ENCODE data around the gene INSR.

The INSR gene

DNA sequence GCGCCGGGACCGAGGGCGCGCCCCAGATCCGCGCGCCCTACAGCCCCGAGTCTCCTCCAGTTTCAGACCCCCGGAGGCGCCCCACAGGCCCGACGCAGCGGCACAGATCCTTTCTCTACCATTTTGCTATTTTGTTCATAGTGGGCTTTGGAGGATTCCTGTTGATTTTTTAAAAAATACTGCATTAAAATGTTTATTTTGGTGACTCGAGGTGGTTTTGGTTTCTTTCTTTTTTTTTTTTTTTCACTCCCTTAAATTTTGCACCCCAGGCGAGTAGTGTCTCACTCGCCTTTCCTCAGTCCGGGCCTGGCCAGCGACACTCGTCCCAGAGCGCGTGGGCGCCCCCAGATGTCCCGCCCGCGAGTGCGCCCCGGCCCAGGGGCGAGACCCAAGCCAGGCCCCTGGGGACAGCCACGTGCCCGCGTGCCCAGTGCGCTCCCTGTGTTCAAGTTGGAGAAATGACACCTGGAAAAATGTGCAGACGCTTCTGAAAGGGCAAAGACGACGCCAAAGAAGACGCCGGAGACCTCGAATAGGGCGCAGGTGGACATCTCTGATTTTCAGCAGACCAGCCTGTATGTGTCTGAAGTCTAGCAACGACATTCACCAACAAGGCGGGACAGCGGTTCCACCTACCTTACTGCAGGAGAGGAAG, 471 bp upstream of the INSR start:
- DNase-seq, result no peak

DNA sequence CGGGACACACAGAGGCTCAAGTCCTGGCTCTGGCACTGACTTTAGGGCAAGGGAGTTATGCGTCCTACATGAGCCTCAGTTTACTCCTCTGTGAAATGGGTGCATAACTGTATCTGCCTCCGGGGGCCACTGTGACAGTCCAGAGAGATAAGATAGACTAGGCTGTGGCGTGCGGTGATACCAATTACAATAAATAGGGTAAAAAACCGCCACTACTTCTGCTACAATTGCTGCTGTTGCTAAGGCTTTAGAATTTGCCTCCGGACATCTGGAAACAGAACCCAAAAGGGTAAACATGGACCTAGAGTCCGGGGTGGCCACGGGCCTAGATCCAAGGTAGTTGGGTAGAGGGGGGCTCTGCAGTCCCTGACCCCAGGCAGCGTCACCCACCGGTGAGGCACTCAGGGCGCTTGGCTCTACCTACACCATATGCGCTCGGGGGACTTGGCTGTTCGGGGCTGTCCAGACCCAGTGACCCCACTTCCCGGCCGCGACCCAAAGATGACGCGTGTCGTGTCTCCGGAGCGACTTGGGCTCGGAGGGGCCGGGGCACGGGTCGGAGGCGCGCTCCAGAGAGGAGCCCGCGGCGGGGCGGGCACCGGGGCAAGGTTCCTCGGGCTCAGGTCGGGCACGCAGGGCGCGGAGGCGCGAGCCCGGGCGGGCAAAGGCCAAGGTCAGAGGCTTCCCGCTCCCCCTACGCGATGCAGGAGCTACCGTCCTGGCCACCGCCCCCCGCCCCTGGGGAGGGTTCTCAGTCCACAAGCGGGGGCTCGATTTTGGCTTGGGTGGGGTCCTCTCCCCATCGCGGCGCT, 1.1 kb downstream of the INSR start:
- no peak for DNase-seq

DNA sequence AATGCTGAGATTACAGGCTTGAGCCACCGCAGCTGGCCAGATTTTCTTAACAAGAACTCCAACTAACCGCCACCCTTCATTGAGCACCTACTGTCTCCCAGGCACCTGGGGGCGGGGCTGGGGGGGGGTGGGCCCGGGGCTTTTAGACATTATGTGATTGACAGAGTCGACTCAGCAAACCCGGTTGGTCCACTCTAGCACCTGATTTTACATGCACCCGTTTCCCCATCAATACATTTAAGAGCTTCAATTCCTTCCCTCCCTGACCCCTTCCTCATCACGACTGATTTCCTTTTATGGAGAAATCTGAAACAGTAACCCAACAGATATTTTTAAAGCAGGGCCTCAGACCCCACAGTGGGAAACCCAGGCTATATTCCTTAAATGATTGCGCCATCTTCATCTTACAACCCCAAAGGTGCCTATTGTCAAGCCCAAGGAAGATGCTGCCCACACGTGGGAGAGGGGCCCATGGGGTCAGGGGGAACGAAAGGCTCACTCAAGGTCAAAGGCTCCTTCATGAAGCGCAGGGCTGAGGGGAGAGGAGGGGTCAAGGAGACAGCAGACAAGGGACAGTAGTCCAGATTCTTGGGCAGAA, 1.8 kb downstream of the INSR start:
- no peak for DNase-seq

DNA sequence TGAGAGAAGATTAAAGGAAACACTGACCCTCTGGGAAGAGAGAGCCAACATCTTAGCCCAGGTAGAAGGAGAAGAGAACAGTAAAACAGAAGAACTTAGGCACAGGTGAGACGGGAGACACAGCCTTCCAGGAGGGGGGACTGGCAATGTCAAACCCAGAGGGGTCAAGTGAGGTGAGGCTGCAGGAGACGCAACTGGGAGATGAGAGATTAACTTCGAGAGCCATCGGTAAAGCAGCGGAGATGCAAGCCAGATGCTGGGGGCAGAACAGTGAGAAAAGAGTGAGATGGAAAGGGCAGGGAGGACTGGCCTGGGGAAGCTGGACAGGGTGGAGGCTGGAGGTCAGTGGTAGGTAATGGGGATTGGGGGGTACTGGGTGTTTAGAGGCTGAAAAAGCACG, 5.2 kb downstream of the INSR start:
- no peak for DNase-seq

DNA sequence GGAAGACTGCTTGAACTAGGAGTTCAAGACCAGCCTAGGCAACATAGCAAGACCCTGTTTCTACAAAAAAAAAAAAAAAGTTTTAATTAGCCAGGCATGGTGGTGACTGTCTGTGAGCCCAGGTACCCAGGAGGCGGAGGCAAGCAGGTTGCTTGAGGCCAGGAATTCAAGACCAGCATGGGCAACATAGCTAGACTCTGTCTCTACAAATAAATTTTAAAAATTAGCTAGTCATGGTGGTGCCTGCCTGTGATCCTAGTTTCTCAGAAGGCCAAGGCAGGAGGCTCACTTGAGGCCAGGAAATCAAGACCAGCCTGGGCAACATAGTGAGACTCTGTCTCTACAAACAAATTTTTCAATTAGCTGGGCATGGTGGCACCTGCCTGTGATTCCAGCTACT, 6.1 kb downstream of the INSR start:
- no peak for DNase-seq

DNA sequence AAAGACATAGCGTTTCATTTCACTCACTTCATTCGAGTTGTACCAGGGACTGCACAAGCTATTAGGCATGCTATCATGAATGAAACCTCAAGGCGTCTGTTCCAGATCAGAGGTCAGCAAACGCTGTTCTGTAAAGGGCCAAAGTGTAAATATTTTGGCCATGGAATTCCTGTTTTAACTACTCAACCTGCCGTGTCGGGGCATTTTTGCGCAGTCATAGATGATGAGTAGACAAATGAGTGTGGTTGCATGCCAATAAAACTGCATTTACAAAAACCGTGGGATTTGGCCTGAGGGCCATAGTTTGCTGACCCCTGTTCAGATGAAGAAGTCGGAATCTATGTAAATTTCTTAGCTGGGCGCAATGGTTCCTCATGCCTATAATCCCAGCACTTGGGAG, 6.5 kb downstream of the INSR start:
- DNase-seq, result no peak

DNA sequence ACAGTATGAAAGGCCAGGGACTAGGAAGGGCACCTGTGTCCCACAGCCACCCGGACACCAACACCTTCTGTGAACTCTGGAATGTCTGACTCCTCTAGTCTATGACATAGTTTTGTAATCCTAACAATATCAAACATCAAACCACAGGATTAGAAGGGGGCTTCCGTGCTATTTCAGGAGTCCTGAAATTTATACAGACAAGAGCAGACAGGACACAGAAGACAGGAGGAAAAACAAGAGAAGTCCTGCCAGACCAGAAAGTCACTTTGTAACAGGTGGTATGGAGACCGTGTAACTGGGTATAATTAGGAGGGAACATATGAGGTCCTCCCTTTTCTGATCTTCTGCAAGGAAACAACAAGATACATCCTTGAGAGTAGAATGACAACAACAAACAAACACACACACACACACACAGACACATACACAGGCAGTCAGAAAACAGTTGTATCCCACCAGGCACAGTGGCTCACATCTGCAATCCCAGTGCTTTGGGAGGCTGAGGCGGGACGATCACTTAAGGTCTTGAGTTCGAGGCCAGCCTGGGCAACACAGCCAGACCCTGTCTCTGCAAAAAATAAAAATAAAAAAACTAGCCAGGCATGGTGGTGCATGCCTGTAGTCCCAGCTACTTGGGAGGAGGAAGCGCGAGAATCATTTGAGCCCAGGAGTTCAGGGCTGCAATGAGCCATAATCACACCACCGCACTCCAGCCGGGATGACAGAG, 13.1 kb downstream of the INSR start:
- DNase-seq, result no peak

DNA sequence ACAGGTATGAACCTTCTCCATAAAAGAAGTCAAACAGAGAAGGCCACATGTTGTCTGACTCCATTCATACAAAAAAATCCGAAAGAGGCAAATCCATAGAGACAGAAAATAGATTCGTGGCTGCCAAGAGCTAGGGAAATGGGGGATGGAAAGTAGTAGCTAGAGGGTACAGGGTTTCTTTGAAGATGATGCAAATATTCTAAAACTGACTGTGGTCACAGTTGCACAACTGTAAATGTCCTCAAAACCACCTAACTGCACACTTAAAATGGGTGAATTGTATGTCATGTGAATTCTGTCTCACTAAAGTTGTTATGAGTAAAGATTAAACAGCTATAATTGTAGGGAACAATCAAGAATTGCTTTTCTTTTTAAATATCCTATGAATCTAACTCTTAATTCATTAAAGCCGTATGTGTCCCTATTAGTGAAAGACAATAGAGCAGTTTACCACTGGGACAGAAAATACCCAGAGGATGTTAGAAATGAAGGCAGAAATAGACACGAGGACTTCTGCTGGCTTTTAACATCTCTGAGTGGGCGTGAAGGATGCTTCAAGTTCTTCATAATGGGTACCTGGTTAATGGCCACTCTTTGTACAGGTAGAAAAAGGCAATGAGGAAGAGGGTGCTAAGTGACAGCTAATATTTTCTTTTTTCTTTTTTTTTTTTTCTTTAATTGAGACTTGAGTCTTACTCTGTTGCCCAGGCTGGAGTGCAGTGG, 21.2 kb downstream of the INSR start:
- DNase-seq, result no peak

DNA sequence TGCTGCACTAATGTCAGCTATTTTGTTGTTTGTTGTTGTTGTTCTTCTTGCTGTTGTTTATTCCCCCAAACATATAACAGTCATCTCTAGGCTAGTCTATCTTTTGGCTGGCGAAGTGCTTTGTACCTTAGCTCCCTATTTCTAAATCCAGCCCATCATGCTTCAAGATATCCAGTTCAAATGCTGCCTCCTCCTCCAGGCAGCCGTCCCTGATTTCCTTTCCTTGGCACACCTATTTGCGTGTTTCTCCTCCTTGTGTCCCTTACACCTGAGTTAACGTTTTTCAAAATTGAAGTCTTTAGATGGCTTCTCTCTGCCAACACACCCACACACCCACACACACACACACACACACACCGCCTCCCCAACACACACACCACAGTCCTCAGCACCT, 25.5 kb downstream of the INSR start:
- DNase-seq, result no peak

DNA sequence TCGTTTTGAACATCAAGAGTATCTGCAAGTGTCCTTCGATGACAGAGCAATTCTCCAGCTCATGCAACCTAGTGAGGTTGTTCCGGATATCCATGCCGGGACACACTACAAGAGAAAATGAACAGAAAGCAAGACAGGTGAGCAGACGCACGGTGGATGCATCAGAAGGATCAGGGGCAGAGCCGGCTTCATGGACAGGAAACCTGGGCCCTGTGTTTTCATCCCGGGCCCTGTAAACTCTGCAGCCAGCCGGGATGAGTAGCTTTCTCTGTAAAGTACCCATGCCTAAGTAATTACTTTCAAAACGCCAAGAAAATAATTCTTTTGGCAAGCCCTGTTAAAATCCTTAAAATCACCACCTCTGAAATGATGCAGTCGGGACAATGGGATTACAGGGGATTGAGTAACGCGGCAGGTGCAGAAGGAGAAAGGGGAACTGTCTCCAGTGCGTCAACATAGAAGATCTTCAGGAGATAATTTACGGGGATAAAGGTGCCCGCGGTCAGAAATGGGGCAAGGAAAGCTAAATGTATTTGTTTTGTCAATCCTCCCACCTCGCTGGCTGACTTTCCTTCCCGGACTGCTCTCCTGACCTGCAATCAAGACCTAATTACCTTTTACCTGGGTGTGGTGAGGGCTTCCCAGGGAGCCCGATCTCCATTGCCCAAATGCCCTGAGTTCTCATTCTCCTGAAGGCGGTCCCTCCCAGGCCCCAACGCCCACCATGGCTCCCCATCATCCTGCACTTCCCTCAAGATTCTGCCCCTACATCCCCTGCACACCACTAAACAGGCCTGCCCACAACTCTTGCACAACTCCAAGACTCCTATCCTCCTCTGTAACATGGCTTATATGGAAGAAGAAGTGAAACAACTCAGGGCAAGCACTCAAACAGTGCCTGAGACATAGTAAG, 26.2 kb downstream of the INSR start:
- DNase-seq, result no peak

DNA sequence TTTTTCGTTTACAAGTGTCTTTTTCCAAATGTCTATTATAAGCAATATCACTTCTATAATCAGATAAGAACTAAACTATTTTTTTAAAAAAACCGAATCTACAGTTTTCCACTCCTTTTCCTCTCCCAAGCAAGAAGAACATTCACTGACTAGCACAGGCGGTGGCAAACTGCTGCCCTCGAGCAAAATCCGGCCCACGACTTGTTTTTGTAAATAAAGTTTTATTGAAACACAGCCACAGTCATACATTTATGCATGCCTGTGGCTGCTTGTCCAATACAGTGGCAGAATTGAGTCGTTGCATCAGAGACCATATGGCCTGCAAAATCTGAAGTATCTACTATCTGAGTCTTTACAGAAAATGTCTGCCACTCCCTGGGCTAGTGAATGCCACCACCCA, 27.4 kb downstream of the INSR start:
- DNase-seq, result no peak

DNA sequence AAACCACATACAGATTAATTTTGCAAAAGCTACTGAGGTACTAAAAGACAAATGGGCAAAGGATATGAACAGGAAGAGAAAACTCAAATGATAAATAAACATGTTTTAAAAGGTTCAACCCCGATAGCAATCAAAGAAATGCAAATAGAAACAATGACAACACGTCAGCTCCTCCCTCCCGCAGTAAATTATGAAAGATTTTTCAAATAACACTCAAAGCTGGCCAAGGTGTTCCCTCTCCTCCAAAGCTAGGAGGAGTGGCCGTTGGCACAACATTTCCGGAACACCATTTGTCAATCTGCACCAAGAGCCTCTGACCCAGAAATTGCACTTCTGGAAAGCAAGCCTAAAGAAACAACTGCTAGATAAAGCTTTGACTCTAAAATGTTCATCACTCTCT, 28.3 kb downstream of the INSR start:
- no peak for DNase-seq

DNA sequence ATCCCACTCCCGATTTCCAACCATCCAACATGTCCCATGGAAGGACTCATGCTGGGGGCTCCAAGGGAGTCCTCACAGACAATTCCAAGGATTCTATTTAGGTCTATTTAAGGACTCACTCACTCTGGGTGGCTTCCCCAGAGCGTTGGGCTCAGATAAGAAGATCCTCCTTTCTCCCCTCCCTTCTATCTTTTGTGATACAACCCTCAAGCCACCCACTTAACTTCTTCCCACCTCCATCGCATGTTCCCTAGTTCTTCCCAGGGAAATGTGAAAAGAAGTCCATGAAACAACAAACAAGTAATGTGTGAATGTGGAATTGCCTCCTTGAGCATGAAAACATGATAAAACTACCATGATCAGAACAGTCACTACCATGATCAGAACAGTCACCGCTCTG, 29.4 kb downstream of the INSR start:
- DNase-seq, result no peak

DNA sequence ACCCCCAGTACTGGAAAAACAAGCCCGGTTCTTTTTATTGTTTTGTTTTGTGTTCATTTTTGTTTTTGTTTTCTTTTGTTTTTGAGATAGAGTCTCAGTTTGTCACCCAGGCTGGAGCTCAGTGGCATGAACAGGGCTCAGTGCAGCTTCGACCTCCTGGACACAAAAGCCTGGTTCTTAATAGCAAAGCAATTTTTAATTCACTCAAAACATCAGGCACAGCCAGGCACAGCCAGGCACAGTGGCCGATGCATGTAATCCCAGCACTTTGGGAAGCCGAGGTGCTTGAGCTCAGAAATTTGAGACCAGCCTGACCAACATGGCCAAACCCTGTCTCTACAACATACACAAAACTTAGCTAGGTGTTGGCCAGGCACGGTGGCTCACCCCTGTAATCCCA, 30.7 kb downstream of the INSR start:
- no peak for DNase-seq

DNA sequence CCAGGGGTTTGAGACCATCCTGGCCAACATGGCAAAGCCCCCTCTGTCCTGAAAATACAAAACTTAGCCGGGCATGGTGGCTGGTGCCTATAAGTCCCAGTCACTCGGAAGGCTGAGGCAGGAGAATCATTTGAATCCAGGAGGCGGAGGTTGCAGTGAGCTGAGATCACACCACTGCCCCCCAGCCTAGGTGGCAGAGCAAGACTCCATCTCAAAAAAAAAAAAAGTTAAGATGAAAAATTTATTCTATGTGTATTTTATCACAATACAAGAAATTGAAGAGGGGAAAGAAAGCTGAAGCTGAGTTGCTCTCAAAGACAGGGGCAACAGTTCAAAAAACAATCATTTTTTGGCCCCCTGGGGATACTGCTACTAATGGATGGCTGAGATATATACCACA, 31.1 kb downstream of the INSR start:
- no peak for DNase-seq

DNA sequence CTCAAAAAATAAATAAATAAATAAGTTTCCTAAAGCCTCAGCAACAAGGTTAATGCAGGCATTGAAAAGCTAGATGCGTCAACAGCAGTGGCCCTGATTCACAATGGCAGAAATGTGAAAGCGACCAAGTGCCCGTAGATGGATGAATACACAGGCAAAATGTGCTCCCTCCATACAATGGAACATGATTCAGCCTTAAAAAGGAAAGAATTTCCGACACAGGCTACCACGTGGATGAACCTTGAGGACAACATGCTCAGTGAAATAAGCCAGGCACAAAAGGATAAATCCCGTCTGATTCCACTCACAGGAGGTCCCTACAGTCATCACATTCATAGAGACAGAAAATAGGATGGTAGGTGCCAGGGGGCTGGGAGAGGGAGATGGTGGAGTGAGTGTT, 31.7 kb downstream of the INSR start:
- no peak for DNase-seq

DNA sequence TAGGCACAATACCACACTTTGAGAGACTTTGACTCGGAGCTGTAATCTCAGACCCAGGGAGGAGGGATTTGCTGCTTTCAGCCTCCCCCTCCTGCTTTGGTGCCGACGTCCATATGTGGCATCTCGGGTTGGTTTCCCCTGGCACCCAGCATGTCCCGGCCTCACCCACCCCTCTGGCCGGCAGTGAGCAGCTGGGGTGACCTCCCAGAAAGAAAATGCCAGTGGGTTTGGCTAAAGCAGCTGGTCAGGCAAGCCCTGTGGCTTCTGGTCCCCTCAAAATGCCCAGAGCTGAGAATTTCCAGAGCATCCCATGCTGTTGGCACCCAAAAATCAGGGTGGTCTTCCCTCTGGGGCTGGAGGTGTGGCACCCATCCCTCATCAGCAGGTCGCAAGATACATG, 34.1 kb downstream of the INSR start:
- no peak for DNase-seq

DNA sequence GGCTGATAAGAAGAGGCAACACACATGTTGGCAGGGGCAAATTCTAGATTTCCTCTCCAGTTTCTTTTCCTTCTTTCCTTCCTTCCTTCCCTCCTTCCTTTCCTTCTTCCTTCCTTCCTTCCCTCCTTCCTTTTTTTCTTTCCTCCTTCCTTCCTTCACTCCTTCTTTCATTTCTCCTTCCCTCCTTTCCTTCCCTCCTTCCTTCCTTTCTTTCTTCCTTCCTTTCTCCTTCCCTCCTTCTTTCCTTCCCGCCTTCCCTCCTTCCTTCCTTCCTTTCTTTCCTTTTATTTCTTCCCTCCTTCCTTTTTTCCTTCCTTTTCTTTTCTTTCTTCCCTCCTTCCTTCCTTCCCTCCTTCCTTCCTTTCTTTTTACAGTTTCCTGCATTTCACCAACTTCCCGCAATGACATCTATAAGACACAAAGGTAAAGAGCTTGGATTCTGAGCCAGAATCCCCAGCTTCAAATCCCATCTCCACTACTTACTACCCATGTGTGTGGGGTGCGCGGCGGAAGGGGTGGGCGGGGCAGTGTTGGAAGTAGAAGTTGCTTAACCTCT, 35.3 kb downstream of the INSR start:
- DNase-seq, result no peak

DNA sequence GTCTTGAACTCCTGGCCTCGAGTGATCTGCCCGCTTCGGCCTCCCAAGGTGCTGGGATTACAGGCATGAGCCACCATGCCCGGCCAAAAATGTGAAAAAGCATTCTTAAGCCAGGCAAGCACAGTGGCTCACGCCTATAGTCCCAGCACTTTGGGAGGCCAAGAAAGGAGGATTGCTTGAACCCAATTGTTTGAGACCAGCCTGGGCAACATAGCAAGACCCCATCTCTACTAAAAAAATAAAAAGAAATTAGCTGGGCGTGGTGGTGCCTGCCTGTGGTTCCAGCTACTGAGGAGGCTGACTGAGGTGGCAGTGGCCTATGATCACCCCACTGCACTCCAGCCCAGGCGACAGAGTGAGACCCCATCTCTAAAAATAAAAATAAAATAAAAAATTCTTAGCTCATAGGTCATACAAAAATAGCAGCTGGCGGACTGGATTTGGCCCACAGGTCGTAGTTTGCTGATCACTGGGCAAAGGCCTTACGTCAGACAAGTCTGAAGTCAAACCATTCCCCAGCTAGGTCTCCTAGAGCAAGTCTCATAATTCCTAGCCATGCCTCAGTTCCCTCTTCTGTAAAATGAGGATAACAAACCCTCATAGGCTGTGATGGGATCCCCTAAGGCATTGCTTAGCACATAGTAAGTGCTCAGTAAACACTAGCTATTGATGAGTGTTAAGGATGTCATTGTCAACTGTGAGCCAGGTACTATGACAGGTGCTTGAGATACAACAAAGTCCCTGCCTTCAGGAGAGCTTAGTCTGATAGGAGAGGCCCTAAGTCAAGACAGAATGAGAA, 36.0 kb downstream of the INSR start:
- DNase-seq, result no peak

DNA sequence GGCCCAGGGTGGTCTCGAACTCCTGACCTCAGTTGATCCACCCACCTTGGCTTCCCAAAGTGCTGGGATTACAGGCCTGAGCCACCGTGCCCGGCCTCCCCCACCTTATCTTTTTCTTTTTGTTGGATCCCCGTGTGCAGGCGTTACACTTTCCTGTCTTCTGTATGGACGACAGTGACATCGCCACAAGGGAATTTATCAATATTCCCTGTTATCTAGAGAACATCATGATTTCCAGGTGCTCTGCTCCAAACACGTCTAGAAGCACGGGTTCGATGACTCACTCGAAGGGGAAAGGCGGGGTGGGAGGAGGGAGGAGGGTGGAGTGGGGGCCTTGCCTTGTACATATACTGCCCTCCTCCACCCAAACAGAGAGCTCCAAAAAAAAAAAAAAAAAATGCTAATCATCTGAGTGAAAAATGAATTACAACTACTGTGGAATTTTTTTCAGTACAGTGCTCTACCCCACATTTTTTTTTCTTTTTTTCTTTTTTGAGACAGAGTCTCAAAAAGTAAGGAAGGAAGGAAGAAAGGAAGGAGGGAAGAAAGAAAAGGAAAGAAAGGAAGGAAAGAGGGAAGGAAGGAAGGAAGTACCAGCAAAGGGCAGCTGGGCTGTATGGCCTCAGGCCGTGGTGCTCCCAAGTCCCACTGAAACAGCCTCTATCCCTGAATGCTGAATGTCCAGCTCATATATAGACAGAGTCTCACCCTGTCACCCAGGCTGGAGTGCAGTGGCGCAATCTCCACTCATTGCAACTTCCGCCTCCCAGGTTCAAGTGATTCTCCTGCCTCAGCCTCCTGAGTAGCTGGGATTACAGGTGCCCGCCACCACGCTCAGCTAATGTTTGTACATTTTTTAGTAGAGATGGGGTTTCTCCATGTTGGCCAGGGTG, 36.8 kb downstream of the INSR start:
- no peak for DNase-seq
